Osteoblast (primary cell): Measurements from ENCODE around the gene CCDC102B. TPM values are rescaled to one million over a fixed set of nuclear protein-coding genes. Genes with fewer than 3 reads are reported as not detected.

Experiments used
- DNase-seq: peaks from one replicate; pipeline ENCODE4 v3.0.0; 2011; ENCODE audit warnings: low spot score, mixed read lengths; ENCODE audit not compliant: insufficient read length; ENCODE audit errors: missing footprints
- H2AFZ ChIP-seq: 2 replicates; pipeline ENCODE4 v1.6.0; 2011; ENCODE audit warnings: mild to moderate bottlenecking, low read length
- H3K27ac ChIP-seq: 2 replicates; pipeline ENCODE4 v1.5.1; 2011; ENCODE audit warnings: mild to moderate bottlenecking, low read depth, low read length, moderate library complexity
- H3K27me3 ChIP-seq: 2 replicates; pipeline ENCODE4 v1.6.0; 2012; ENCODE audit warnings: mild to moderate bottlenecking, control low read depth, inconsistent platforms, low read length, moderate library complexity; ENCODE audit not compliant: insufficient read depth
- H3K36me3 ChIP-seq: 2 replicates; pipeline ENCODE4 v1.5.1; 2011; ENCODE audit warnings: mild to moderate bottlenecking, low read length, control low read depth, moderate library complexity; ENCODE audit not compliant: insufficient read depth
- H3K4me1 ChIP-seq: 2 replicates; pipeline ENCODE4 v1.5.1; 2011; ENCODE audit warnings: mild to moderate bottlenecking, low read length, control low read depth, moderate library complexity; ENCODE audit not compliant: insufficient read depth
- H3K4me2 ChIP-seq: 2 replicates; pipeline ENCODE4 v1.6.0; 2011; ENCODE audit warnings: mild to moderate bottlenecking, low read length; ENCODE audit not compliant: insufficient read depth
- H3K4me3 ChIP-seq: fragments of 200-600 bp; sonication (generic); 3 replicates; pipeline ENCODE4 v1.5.1; 2012; ENCODE audit warnings: mild to moderate bottlenecking, low read length, inconsistent platforms; ENCODE audit not compliant: insufficient read depth
- H3K79me2 ChIP-seq: 2 replicates; pipeline ENCODE4 v1.6.0; 2012; ENCODE audit warnings: mild to moderate bottlenecking, low read length, control low read depth, inconsistent platforms; ENCODE audit not compliant: insufficient read depth
- H3K9me3 ChIP-seq: 2 replicates; pipeline ENCODE4 v1.5.1; 2011; ENCODE audit warnings: low read depth, low read length, control low read depth
- H4K20me1 ChIP-seq: 2 replicates; pipeline ENCODE4 v1.6.0; 2012; ENCODE audit warnings: mild to moderate bottlenecking, low read length, control low read depth; ENCODE audit not compliant: insufficient read depth
- total RNA-seq: library from RNA; depleted of rRNA; stranded (reverse); fragments of >200 nt; gene quantifications from 2 replicates; pipeline ENCODE4 v1.2.3, GENCODE V29; 2012
- TF ChIP-seq, protein P1 (sequence below): IDR thresholded peaks from 2 replicates; pipeline ENCODE4 v1.5.1; 2011; ENCODE audit warnings: mild to moderate bottlenecking, low read depth, low read length, moderate library complexity; ENCODE audit errors: extremely low read depth

The CCDC102B gene
- total RNA-seq, 1 donor = 9.4 TPM

DNA sequence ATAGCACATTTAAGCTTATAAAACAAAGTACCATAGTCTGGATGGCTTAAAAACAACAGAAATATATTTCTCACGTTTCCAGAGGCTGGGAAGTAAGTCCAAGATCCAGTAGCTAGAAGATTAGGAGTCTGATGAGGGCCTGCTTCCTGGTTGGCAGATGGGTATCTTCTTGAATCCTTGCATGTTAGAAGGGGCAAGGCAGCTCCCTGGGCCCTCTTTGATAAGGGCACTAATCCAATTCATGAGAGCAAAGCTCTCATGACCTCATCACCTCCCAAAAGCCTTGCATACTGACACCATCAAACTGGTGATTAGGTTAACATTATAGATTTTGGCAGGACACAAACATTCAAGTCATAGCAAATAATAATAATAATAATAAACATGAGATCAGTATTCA lies 146.4 kb downstream of the CCDC102B start:
- TF ChIP-seq, protein P1, sequence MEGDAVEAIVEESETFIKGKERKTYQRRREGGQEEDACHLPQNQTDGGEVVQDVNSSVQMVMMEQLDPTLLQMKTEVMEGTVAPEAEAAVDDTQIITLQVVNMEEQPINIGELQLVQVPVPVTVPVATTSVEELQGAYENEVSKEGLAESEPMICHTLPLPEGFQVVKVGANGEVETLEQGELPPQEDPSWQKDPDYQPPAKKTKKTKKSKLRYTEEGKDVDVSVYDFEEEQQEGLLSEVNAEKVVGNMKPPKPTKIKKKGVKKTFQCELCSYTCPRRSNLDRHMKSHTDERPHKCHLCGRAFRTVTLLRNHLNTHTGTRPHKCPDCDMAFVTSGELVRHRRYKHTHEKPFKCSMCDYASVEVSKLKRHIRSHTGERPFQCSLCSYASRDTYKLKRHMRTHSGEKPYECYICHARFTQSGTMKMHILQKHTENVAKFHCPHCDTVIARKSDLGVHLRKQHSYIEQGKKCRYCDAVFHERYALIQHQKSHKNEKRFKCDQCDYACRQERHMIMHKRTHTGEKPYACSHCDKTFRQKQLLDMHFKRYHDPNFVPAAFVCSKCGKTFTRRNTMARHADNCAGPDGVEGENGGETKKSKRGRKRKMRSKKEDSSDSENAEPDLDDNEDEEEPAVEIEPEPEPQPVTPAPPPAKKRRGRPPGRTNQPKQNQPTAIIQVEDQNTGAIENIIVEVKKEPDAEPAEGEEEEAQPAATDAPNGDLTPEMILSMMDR = no peak
- Histone ChIP-seq H3K79me2 (no peaks in the 10 kb centered on the region), H3K27me3 (no peaks in the 10 kb centered on the region), H3K4me2 (no peak overlapping the region), H3K36me3 (no peaks in the 10 kb centered on the region), H4K20me1 (no peaks in the 10 kb centered on the region), H3K27ac (no peak overlapping the region), H3K9me3 (no peaks in the 10 kb centered on the region), H2AFZ (no peak overlapping the region), H3K4me1 (no peaks in the 10 kb centered on the region), H3K4me3 (no peak overlapping the region)
- no peak for DNase-seq

DNA sequence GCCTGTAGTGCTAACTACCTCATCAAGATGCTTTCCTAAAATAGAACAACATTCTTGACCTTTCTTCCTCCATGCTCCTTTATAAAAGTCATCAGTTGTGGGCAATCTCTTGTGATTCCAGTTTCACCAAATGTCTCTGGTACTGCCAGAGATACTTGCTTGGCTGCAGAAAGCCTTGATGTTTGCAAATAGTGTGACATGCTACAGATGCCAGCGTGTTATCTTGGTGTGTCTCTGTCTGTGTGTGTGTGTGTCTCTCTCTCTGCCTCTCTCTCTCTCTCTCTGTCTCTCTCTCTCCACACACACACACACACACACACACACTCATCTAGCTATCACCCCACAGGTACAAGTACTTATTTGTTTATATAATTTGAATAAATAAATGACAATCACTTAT lies 146.9 kb downstream of the CCDC102B start:
- TF ChIP-seq, protein P1 = no peak
- no peaks in the 10 kb centered on the region for H4K20me1 ChIP-seq
- DNase-seq = no peak
- H3K4me3 ChIP-seq = no peak overlapping the region
- H3K79me2 ChIP-seq = no peaks in the 10 kb centered on the region
- H3K4me1 ChIP-seq = no peaks in the 10 kb centered on the region
- no peak overlapping the region for H2AFZ ChIP-seq
- no peaks in the 10 kb centered on the region for H3K36me3 ChIP-seq
- no peak overlapping the region for H3K27ac ChIP-seq
- no peaks in the 10 kb centered on the region for H3K9me3 ChIP-seq
- no peaks in the 10 kb centered on the region for H3K27me3 ChIP-seq
- H3K4me2 ChIP-seq = no peak overlapping the region

DNA sequence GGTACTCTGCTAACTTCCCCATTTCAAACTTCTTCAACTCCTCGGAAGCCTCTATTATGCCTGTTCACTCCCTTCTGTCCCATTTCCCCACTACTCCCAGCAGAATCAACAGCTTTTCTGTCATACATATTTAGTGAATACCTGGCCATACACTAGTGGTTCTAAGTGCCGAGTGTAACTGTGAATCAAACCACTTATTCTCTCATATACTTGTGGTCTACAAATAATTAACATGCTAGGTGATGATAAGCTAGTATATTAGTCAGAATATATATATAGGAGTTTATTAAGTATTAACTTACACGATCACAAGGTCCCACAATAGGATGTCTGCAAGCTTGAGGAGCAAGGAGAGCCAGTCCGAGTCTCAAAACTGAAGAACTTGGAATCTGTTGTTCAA lies 150.7 kb downstream of the CCDC102B start:
- Histone ChIP-seq H3K27ac (no peak overlapping the region), H3K4me1 (no peaks in the 10 kb centered on the region), H3K27me3 (no peaks in the 10 kb centered on the region), H3K4me3 (no peak overlapping the region), H3K79me2 (no peaks in the 10 kb centered on the region), H3K9me3 (no peaks in the 10 kb centered on the region), H3K4me2 (no peak overlapping the region), H3K36me3 (no peaks in the 10 kb centered on the region), H2AFZ (no peak overlapping the region), H4K20me1 (no peaks in the 10 kb centered on the region)
- TF ChIP-seq, protein P1 = no peak
- DNase-seq = no peak

DNA sequence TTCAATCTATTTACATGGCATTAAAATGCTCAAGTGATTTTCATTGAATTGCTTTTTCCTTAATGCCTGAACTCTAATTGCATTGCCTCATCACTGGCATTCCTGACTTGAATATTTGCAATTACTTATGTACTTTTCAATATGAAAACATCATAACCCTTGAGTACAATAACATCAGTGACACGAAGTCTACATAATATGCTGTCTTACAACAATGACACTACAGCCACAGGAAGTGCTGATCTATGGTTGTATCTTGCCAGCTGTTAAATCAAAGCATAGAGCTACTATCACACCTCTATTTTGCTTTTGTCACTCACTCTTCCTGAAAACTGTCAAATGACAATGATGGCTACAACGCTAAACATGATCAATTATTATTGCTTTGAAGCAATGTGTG lies 156.9 kb downstream of the CCDC102B start:
- no peaks in the 10 kb centered on the region for H3K27me3 ChIP-seq
- H4K20me1 ChIP-seq = no peaks in the 10 kb centered on the region
- no peak overlapping the region for H3K27ac ChIP-seq
- H3K4me3 ChIP-seq = no peak overlapping the region
- no peaks in the 10 kb centered on the region for H3K9me3 ChIP-seq
- no peaks in the 10 kb centered on the region for H3K79me2 ChIP-seq
- no peak overlapping the region for H2AFZ ChIP-seq
- no peaks in the 10 kb centered on the region for H3K4me1 ChIP-seq
- TF ChIP-seq, protein P1 = no peak
- no peak for DNase-seq
- H3K4me2 ChIP-seq = no peak overlapping the region
- no peaks in the 10 kb centered on the region for H3K36me3 ChIP-seq
